Prostate gland (tissue), 2 donors: ENCODE measurements around the gene LMNB1. TPM values are rescaled to one million over a fixed set of nuclear protein-coding genes. Genes with fewer than 3 reads are reported as not detected.

Source experiments
- DNase-seq: peaks from one replicate; pipeline ENCODE4 v3.0.0-alpha.2; 2019; ENCODE audit warnings: low spot score
- H3K27ac ChIP-seq, 2 donors: fragments of 200-600 bp; sonication (generic); 2 replicates each; pipeline ENCODE4 v1.5.1; 2017 to 2019
- H3K27me3 ChIP-seq: fragments of 200-600 bp; sonication (generic); replicated peaks from 2 replicates; pipeline ENCODE4 v1.5.1; 2019; ENCODE audit not compliant: insufficient read depth
- H3K36me3 ChIP-seq, 2 donors: fragments of 200-600 bp; sonication (generic); 1 replicate in 1 of 2; 2 replicates in 1 of 2; pipeline versions ENCODE4 v1.5.1 to v1.8.1; 2017 to 2019
- H3K4me1 ChIP-seq: fragments of 200-600 bp; sonication (generic); replicated peaks from 2 replicates; pipeline ENCODE4 v1.5.1; 2019
- H3K4me3 ChIP-seq, 2 donors: fragments of 200-600 bp; sonication (generic); 2 replicates each; pipeline ENCODE4 v1.5.1; 2017 to 2019
- H3K9me3 ChIP-seq: fragments of 200-600 bp; sonication (generic); 2 replicates; pipeline ENCODE4 v1.5.1; 2017
- CTCF ChIP-seq, 4 experiments: fragments of 200-600 bp in 2 of 4; fragments of 450-650 bp in 2 of 4; sonication (generic) in 2 of 4; IDR thresholded peaks; 1 replicate in 3 of 4; 2 replicates in 1 of 4; pipeline ENCODE4 v1.5.1; 2016 to 2019; ENCODE audit warnings: antibody characterized with exemption in 4 of 4, mild to moderate bottlenecking in 2 of 4, moderate library complexity in 2 of 4
- POLR2A ChIP-seq: fragments of 450-650 bp; IDR thresholded peaks from one replicate; pipeline ENCODE4 v1.6.1; 2016; ENCODE audit warnings: antibody characterized with exemption, mild to moderate bottlenecking
- POLR2AphosphoS5 ChIP-seq: sonication (generic); formaldehyde crosslinking; IDR thresholded peaks from one replicate; pipeline ENCODE4 v1.6.1; 2017; ENCODE audit warnings: antibody characterized with exemption
- WGBS: methylation state at CpG from one replicate; pipeline ENCODE4 v1.1.5; 2018; 5-methylcytosine and 5-hydroxymethylcytosine counted together
- intact Hi-C: fragments of 100-400 bp; cut with DNase I; formaldehyde crosslinking; loops from one replicate; pipeline ENCODE4 v1.14.2; 2022
- total RNA-seq, 2 donors: library from RNA; depleted of rRNA; stranded (reverse); fragments of >200 nt; gene quantifications; one replicate each; pipeline ENCODE4 v1.1.0, GENCODE V29; 2016

The LMNB1 gene
- total RNA-seq, 2 donors from 2014 or later: 11.5 to 12.2 TPM

GRCh38 chr5:126742425-126742824, 34.5 kb upstream of the LMNB1 start:
- intact Hi-C loops: no loop called here
- 96% methylated on average over 2 of the region's 2 CpGs for WGBS
- Histone ChIP-seq H3K4me1 (no peaks in the 10 kb centered on the region), H3K36me3 (no peaks in the 10 kb centered on the region), H3K9me3 (no peaks in the 10 kb centered on the region), H3K27me3 (no peaks in the 10 kb centered on the region), H3K27ac (no peak overlapping the region), H3K4me3 (no peak overlapping the region)
- no peak for TF ChIP-seq POLR2A
- TF ChIP-seq CTCF (IDR thresholded peaks at IDR 0.05): no peak
- TF ChIP-seq POLR2AphosphoS5: no peak
- no peak for DNase-seq

- DNase-seq: no peak
- no peaks in the 10 kb centered on the region for H3K4me1 ChIP-seq
- TF ChIP-seq POLR2AphosphoS5: no peak
- no peak for TF ChIP-seq POLR2A
- TF ChIP-seq CTCF (IDR thresholded peaks at IDR 0.05): no peak
- H3K27ac ChIP-seq: no peak overlapping the region
- no peaks in the 10 kb centered on the region for H3K27me3 ChIP-seq
- no peaks in the 10 kb centered on the region for H3K9me3 ChIP-seq
- H3K36me3 ChIP-seq: no peaks in the 10 kb centered on the region
- intact Hi-C loops: no loop called here
- WGBS: 47% methylated on average over 2 of the region's 2 CpGs
- no peak overlapping the region for H3K4me3 ChIP-seq
Observed at GRCh38 chr5:126744836-126745235, 32.1 kb upstream of the LMNB1 start.

GRCh38 chr5:126745259-126745992, 31.5 kb upstream of the LMNB1 start:
- Histone ChIP-seq H3K9me3 (no peaks in the 10 kb centered on the region), H3K4me1 (no peaks in the 10 kb centered on the region), H3K36me3 (no peaks in the 10 kb centered on the region), H3K27me3 (no peaks in the 10 kb centered on the region), H3K27ac (no peak overlapping the region), H3K4me3 (no peak overlapping the region)
- 64% methylated on average over 7 of the region's 7 CpGs for WGBS
- intact Hi-C loops: no loop called here
- TF ChIP-seq POLR2A: no peak
- no peak for TF ChIP-seq POLR2AphosphoS5
- no peak for DNase-seq

- intact Hi-C loops: no loop called here
Observed at GRCh38 chr5:126746290-126746689, 30.6 kb upstream of the LMNB1 start.

GRCh38 chr5:126752081-126752785, 24.7 kb upstream of the LMNB1 start:
- TF ChIP-seq POLR2AphosphoS5 (no peak), POLR2A (no peak), CTCF (IDR thresholded peaks at IDR 0.05) (no peak)
- Histone ChIP-seq H3K27ac (no peak overlapping the region), H3K4me3 (no peak overlapping the region), H3K27me3 (no peaks in the 10 kb centered on the region), H3K4me1 (no peaks in the 10 kb centered on the region), H3K9me3 (no peaks in the 10 kb centered on the region), H3K36me3 (no peaks in the 10 kb centered on the region)
- WGBS: 89% methylated on average over 4 of the region's 5 CpGs
- intact Hi-C loops: no loop called here
- DNase-seq: no peak

More at GRCh38 chr5:126746290-126746689, 30.6 kb upstream of the LMNB1 start:
- Histone ChIP-seq H3K4me1 (no peaks in the 10 kb centered on the region), H3K27me3 (no peaks in the 10 kb centered on the region), H3K9me3 (no peaks in the 10 kb centered on the region), H3K36me3 (no peaks in the 10 kb centered on the region), H3K4me3 (no peak overlapping the region), H3K27ac (no peak overlapping the region)
- TF ChIP-seq POLR2AphosphoS5 (no peak), POLR2A (no peak), CTCF (IDR thresholded peaks at IDR 0.05) (no peak)
- DNase-seq: no peak
